Measurements from ENCODE around the gene BTBD2. TPM values are rescaled to one million over a fixed set of nuclear protein-coding genes. Genes with fewer than 3 reads are reported as not detected.
A peak's percentile ranks its signal among the peaks of the same experiment; 100 is the strongest.
"Not testable (repeated sequence)": the region's sequence is repeated elsewhere in the genome, so short reads cannot be mapped to it uniquely, and the experiment has no call there.

The BTBD2 gene
- total RNA-seq, 2 experiments from 2014 or later: 48.2 to 53.4 TPM

DNA sequence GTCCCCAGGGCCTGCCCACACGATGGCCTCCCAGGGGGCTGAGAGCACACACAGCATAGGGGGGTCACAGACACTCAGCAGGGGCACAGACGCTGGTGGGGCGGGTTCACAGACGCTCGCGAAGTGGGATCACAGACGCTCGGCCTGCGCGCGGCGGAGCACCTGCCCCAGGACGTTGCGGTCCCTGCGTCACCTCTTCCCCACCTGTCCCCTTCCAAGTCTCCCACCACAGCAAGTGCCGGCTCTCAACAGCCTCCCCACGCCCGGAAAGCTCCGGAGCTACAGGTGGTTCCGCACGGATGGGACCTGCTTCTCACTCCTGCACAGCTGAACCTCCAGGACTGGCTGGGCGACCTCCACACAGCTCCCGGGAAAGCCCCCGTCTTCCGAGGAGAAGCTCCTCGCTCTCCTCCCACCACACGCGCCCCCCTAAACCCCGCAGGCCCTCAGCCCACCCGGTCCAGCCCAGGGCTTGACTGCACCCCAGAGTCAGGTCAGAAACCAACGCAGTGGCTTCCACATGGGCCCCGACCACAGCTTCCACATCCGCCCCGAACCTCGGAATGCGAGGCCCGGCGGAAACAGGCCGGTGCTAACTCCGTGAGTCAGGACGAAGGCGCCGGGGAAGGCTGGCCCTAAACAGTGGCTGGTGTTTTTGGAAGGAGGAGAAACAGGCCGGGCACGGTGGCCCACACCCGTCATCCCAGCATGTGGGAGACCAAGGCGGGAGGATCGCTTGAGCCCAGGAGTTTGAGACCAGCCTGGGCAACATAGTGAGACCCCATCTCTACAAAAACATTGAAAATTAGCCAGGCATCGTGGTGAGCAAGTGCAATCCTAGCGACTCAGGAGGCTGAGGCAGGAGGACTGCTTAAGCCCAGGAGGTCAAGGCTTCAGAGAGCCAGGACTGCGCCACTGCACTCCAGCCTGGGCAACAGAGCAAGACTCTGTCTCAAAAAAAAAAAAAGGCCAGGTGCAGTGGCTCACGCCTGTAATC, 16.5 kb downstream of the BTBD2 start:
- Mint-ChIP-seq H3K27ac (no peak overlapping the region), H3K4me3 (no peak overlapping the region), H3K36me3 (ENCODE audit: low read depth) (peaks cover 18% of the 10 kb centered on the region), H3K4me1 (ENCODE audit: low read depth) (no peaks in the 10 kb centered on the region), H3K27me3 (ENCODE audit: low read depth) (no peaks in the 10 kb centered on the region), H3K9me3 (ENCODE audit: insufficient read depth) (no peaks in the 10 kb centered on the region)
- ATAC-seq (peak; percentile 15), DNase-seq (no peak)
- ChIA-PET CTCF (no interaction called here), POLR2A (no interaction called here)

- no peaks in the 10 kb centered on the region for H3K9me3 Mint-ChIP-seq (ENCODE audit: insufficient read depth)
- no peak for DNase-seq
- H3K27me3 Mint-ChIP-seq (ENCODE audit: low read depth): no peaks in the 10 kb centered on the region
- no peak overlapping the region for H3K27ac Mint-ChIP-seq
- H3K4me3 Mint-ChIP-seq: no peak overlapping the region
- ChIA-PET CTCF (no interaction called here), POLR2A (no interaction called here)
- ATAC-seq: no peak
- peaks cover 21% of the 10 kb centered on the region for H3K36me3 Mint-ChIP-seq (ENCODE audit: low read depth)
- no peaks in the 10 kb centered on the region for H3K4me1 Mint-ChIP-seq (ENCODE audit: low read depth)
Measured at GRCh38 chr19:1997353-1998233, 17.9 kb downstream of the BTBD2 start.

DNA sequence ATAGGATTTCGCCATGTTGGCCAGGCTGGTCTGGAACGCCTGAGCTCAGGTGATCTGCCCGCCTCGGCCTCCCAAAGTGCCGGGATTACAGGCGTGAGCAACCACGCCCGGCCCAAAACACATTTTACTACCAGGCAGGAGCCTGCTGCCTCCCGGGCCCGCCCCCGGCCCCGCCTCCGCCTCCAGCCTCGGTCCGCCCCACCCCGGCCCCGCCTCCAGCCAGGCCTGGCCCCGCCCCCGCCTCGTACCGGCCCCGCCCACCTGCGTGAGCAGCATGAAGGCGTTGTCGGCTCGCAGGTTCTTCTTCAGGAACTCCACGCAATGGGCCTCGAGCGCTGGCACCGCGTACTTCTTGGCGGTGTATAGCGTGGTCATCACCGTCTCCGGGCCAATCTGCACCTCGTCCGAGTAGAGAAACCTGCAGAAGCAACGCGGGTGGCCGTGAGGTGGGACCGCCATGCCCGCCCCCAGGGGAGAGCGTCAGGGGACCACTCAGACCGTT, 22.7 kb downstream of the BTBD2 start:
- H3K4me3 Mint-ChIP-seq: no peak overlapping the region
- H3K27ac Mint-ChIP-seq: no peak overlapping the region
- POLR2A ChIA-PET: interaction anchor here (0.7 kb wide), 1 partner anchor 157 kb away, joined by 3 read pairs; no protein-coding TSS in a partner anchor
- ATAC-seq (peak; percentile 40), DNase-seq (no peak)
- H3K36me3 Mint-ChIP-seq (ENCODE audit: low read depth): peaks cover 29% of the 10 kb centered on the region
- H3K9me3 Mint-ChIP-seq (ENCODE audit: insufficient read depth): no peaks in the 10 kb centered on the region
- H3K4me1 Mint-ChIP-seq (ENCODE audit: low read depth): no peaks in the 10 kb centered on the region
- CTCF ChIA-PET: no interaction called here
- no peaks in the 10 kb centered on the region for H3K27me3 Mint-ChIP-seq (ENCODE audit: low read depth)

DNA sequence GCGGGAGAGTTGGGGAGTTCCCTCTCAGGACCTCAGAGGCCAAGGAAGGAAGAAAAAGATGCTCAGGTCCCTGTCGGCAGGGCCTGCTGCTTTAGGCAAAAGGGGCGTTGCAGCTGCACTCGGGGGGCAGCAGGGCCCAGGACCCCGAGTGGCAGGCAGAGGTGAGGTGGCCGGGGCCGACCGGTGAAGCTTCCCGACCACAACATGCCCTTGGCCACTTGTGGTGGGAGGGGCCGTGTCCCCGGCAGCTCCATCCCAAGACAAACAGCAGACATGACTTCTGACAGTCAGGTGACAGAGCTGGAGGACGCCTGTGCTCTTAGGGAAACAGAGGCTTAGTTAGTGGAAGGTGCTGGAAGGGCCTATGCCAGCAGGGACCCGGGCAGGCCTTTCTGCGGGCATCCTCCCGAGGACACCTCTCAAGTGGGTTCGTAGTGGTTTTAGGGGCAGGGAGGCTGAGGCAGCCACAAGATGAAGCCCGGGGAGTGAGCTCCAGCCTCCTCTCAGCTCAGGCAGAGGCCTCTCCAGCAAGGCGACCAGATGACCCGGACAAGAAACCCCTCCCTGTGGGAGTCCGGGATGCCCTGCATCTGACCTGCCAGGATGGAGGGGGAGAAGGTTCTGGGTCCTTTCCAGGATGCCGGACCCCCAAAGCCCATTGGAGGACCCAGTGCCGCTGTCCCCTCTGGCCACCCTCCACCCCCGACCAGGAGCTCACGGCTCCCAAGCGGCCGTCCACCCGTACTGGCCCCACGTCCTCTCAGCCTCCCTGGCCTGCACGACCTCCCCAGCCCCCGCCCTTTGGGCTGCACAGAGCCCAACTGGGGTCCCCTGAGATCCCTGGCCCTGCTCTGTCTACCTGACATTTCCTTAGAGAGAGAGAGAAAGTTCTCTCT, 24.2 kb downstream of the BTBD2 start:
- no peak overlapping the region for H3K4me3 Mint-ChIP-seq
- H3K36me3 Mint-ChIP-seq (ENCODE audit: low read depth): peaks cover 27% of the 10 kb centered on the region
- H3K27me3 Mint-ChIP-seq (ENCODE audit: low read depth): no peaks in the 10 kb centered on the region
- CTCF ChIA-PET: no interaction called here
- no peaks in the 10 kb centered on the region for H3K4me1 Mint-ChIP-seq (ENCODE audit: low read depth)
- H3K9me3 Mint-ChIP-seq (ENCODE audit: insufficient read depth): no peaks in the 10 kb centered on the region
- DNase-seq (no peak), ATAC-seq (no peak)
- POLR2A ChIA-PET: interaction anchor here (0.6 kb wide), 1 partner anchor 9 kb away, joined by 5 read pairs; no protein-coding TSS in a partner anchor
- no peak overlapping the region for H3K27ac Mint-ChIP-seq

- no peak for DNase-seq
- ChIA-PET CTCF (no interaction called here), POLR2A (no interaction called here)
- H3K27me3 Mint-ChIP-seq (ENCODE audit: low read depth): no peaks in the 10 kb centered on the region
- no peaks in the 10 kb centered on the region for H3K4me1 Mint-ChIP-seq (ENCODE audit: low read depth)
- H3K27ac Mint-ChIP-seq: no peak overlapping the region
- peaks cover 22% of the 10 kb centered on the region for H3K36me3 Mint-ChIP-seq (ENCODE audit: low read depth)
- no peak overlapping the region for H3K4me3 Mint-ChIP-seq
- no peaks in the 10 kb centered on the region for H3K9me3 Mint-ChIP-seq (ENCODE audit: insufficient read depth)
- ATAC-seq: no peak
Measured at GRCh38 chr19:1990230-1991017, 25.1 kb downstream of the BTBD2 start.

GRCh38 chr19:1989513-1990229, 25.8 kb downstream of the BTBD2 start:
- H3K4me3 Mint-ChIP-seq: no peak overlapping the region
- no peak overlapping the region for H3K27ac Mint-ChIP-seq
- H3K9me3 Mint-ChIP-seq (ENCODE audit: insufficient read depth): no peaks in the 10 kb centered on the region
- ATAC-seq: no peak
- DNase-seq: no peak
- CTCF ChIA-PET: no interaction called here
- POLR2A ChIA-PET: interaction anchor here (0.7 kb wide), 1 partner anchor 24 kb away, joined by 3 read pairs; no protein-coding TSS in a partner anchor
- H3K36me3 Mint-ChIP-seq (ENCODE audit: low read depth): peaks cover 23% of the 10 kb centered on the region
- no peaks in the 10 kb centered on the region for H3K27me3 Mint-ChIP-seq (ENCODE audit: low read depth)
- H3K4me1 Mint-ChIP-seq (ENCODE audit: low read depth): no peaks in the 10 kb centered on the region

- H3K9me3 Mint-ChIP-seq (ENCODE audit: insufficient read depth); H3K4me1 Mint-ChIP-seq (ENCODE audit: low read depth); H3K27me3 Mint-ChIP-seq (ENCODE audit: low read depth); DNase-seq; CTCF ChIA-PET; ATAC-seq; H3K4me3 Mint-ChIP-seq: not testable (repeated sequence)
- POLR2A ChIA-PET: interaction anchor here (0.7 kb wide), 1 partner anchor 23 kb away, joined by 3 read pairs; no protein-coding TSS in a partner anchor
- H3K27ac Mint-ChIP-seq: peak overlapping the region; percentile 66
- H3K36me3 Mint-ChIP-seq (ENCODE audit: low read depth): peaks cover 26% of the 10 kb centered on the region
Measured at GRCh38 chr19:1988464-1988863, 27.1 kb downstream of the BTBD2 start.

GRCh38 chr19:1987197-1988187, 28.0 kb downstream of the BTBD2 start:
- H3K4me3 Mint-ChIP-seq: no peak overlapping the region
- H3K4me1 Mint-ChIP-seq (ENCODE audit: low read depth): no peaks in the 10 kb centered on the region
- H3K36me3 Mint-ChIP-seq (ENCODE audit: low read depth): peaks cover 23% of the 10 kb centered on the region
- H3K9me3 Mint-ChIP-seq (ENCODE audit: insufficient read depth): no peaks in the 10 kb centered on the region
- ATAC-seq (no peak), DNase-seq (no peak)
- no peaks in the 10 kb centered on the region for H3K27me3 Mint-ChIP-seq (ENCODE audit: low read depth)
- CTCF ChIA-PET: no interaction called here
- H3K27ac Mint-ChIP-seq: no peak overlapping the region
- POLR2A ChIA-PET: interaction anchor here (0.6 kb wide), 1 partner anchor 58 kb away, joined by 3 read pairs; no protein-coding TSS in a partner anchor

- POLR2A ChIA-PET: no interaction called here
- H3K4me3 Mint-ChIP-seq: no peak overlapping the region
- ATAC-seq (no peak), DNase-seq (no peak)
- H3K27me3 Mint-ChIP-seq (ENCODE audit: low read depth): no peaks in the 10 kb centered on the region
- no peaks in the 10 kb centered on the region for H3K4me1 Mint-ChIP-seq (ENCODE audit: low read depth)
- H3K36me3 Mint-ChIP-seq (ENCODE audit: low read depth): peaks cover 29% of the 10 kb centered on the region
- CTCF ChIA-PET: no interaction called here
- no peaks in the 10 kb centered on the region for H3K9me3 Mint-ChIP-seq (ENCODE audit: insufficient read depth)
- H3K27ac Mint-ChIP-seq: no peak overlapping the region
Measured at GRCh38 chr19:1986357-1987162, 29.0 kb downstream of the BTBD2 start.

All from activated CD8-positive, alpha-beta T cell treated with anti-CD3 and anti-CD28 coated beads, Interleukin-2, amount 10 ng/mL, durations not matched to agents 7 days and 5 days (primary cell).